GM23248 (cell line): ENCODE measurements around the gene OR5D16.

Experiments
- EZH2 ChIP-seq: fragments of 200-600 bp; sonication (generic); IDR thresholded peaks from 2 replicates; pipeline ENCODE4 v1.6.1; 2018; ENCODE audit warnings: antibody characterized with exemption, mild to moderate bottlenecking; ENCODE audit not compliant: insufficient read depth, poor library complexity, severe bottlenecking
- EZH2phosphoT487 ChIP-seq: fragments of 200-600 bp; sonication (generic); IDR thresholded peaks from 2 replicates; pipeline ENCODE4 v1.6.1; 2018; ENCODE audit warnings: antibody characterized with exemption, moderate library complexity, mild to moderate bottlenecking, low read depth; ENCODE audit not compliant: insufficient read depth

GRCh38 chr11:55819330-55819729 lies 19.2 kb upstream of the OR5D16 start, which contains the start of gene OR5D18:
- TF ChIP-seq EZH2phosphoT487: no peak
- no peak for TF ChIP-seq EZH2
